HUES64 (cell line): Measurements from ENCODE around the gene COL9A2.
A peak's percentile ranks its signal among the peaks of the same experiment; 100 is the strongest.

ENCODE experiments used
- H3K27ac ChIP-seq: 2 replicates; pipeline ENCODE4 v1.7.0; 2013; ENCODE audit warnings: low read depth, low read length, inconsistent platforms
- H3K27me3 ChIP-seq: 2 replicates; pipeline ENCODE4 v1.6.1; 2013; ENCODE audit warnings: mild to moderate bottlenecking, low read length; ENCODE audit not compliant: insufficient read depth
- H3K36me3 ChIP-seq: 2 replicates; pipeline ENCODE4 v1.6.1; 2013; ENCODE audit warnings: mild to moderate bottlenecking, low read length; ENCODE audit not compliant: insufficient read depth
- H3K4me1 ChIP-seq: 2 replicates; pipeline ENCODE4 v1.6.1; 2013; ENCODE audit warnings: mild to moderate bottlenecking, low read length, moderate library complexity; ENCODE audit not compliant: insufficient read depth
- H3K4me3 ChIP-seq: 2 replicates; pipeline ENCODE4 v1.5.1; 2013; ENCODE audit warnings: mild to moderate bottlenecking, low read length, moderate library complexity
- H3K9ac ChIP-seq: 2 replicates; pipeline ENCODE4 v1.6.1; 2013; ENCODE audit warnings: mild to moderate bottlenecking, low read depth, low read length
- H3K9me3 ChIP-seq: 2 replicates; pipeline ENCODE4 v1.6.1; 2013; ENCODE audit warnings: low read depth, low read length; ENCODE audit not compliant: insufficient read depth
- WGBS: fragments of 150-250, 120-280 bp; methylation state at CpG from one replicate; pipeline ENCODE4 v1.1.7; 2013; ENCODE audit warnings: missing lambda C conversion rate; 5-methylcytosine and 5-hydroxymethylcytosine counted together

Gene COL9A2

GRCh38 chr1:40256401-40257084, 60.5 kb downstream of the COL9A2 start:
- WGBS, result 80% methylated on average over 2 of the region's 6 CpGs
- peaks cover 6% of the 10 kb centered on the region; the same call in 1 of the 2 replicates for H3K4me1 ChIP-seq

GRCh38 chr1:40255231-40255630, 61.9 kb downstream of the COL9A2 start:
- H3K9ac ChIP-seq, result no peak overlapping the region
- H3K27me3 ChIP-seq, result no peaks in the 10 kb centered on the region
- H3K36me3 ChIP-seq, result peaks cover 9% of the 10 kb centered on the region
- no peaks in the 10 kb centered on the region for H3K9me3 ChIP-seq
- H3K4me3 ChIP-seq, result no peak overlapping the region
- H3K27ac ChIP-seq, result no peak overlapping the region
- peaks cover 6% of the 10 kb centered on the region; the same call in 1 of the 2 replicates for H3K4me1 ChIP-seq

More at GRCh38 chr1:40256401-40257084, 60.5 kb downstream of the COL9A2 start:
- Histone ChIP-seq H3K36me3 (peaks cover 23% of the 10 kb centered on the region), H3K9ac (peak overlapping the region; percentile 95; the same call in 1 of the 2 replicates), H3K4me3 (peak overlapping the region; percentile 84), H3K27ac (no peak overlapping the region; the same call in 1 of the 2 replicates), H3K27me3 (no peaks in the 10 kb centered on the region), H3K9me3 (no peaks in the 10 kb centered on the region)

- WGBS, result 81% methylated on average over 2 of the region's 2 CpGs
These were observed 64.5 kb downstream of the COL9A2 start for GRCh38 chr1:40252601-40253000.

GRCh38 chr1:40251456-40251855, 65.6 kb downstream of the COL9A2 start:
- Histone ChIP-seq H3K4me1 (peaks cover 1% of the 10 kb centered on the region; the same call in 1 of the 2 replicates), H3K27me3 (no peaks in the 10 kb centered on the region), H3K4me3 (no peak overlapping the region), H3K36me3 (no peaks in the 10 kb centered on the region), H3K27ac (no peak overlapping the region), H3K9me3 (no peaks in the 10 kb centered on the region), H3K9ac (no peak overlapping the region)
- WGBS, result 93% methylated on average over 4 of the region's 4 CpGs

More at GRCh38 chr1:40252601-40253000, 64.5 kb downstream of the COL9A2 start:
- Histone ChIP-seq H3K9ac (no peak overlapping the region), H3K4me3 (no peak overlapping the region), H3K4me1 (peaks cover 6% of the 10 kb centered on the region; the same call in 1 of the 2 replicates), H3K9me3 (no peaks in the 10 kb centered on the region), H3K27ac (no peak overlapping the region), H3K36me3 (no peaks in the 10 kb centered on the region), H3K27me3 (no peaks in the 10 kb centered on the region)
